Osteoblast (primary cell): ENCODE data around the gene PNKP. TPM values are rescaled to one million over a fixed set of nuclear protein-coding genes. Genes with fewer than 3 reads are reported as not detected.

Source experiments
- DNase-seq: peaks from one replicate; pipeline ENCODE4 v3.0.0; 2011; ENCODE audit warnings: low spot score, mixed read lengths; ENCODE audit not compliant: insufficient read length; ENCODE audit errors: missing footprints
- H2AFZ ChIP-seq: 2 replicates; pipeline ENCODE4 v1.6.0; 2011; ENCODE audit warnings: mild to moderate bottlenecking, low read length
- H3K27ac ChIP-seq: 2 replicates; pipeline ENCODE4 v1.5.1; 2011; ENCODE audit warnings: mild to moderate bottlenecking, low read depth, low read length, moderate library complexity
- H3K27me3 ChIP-seq: 2 replicates; pipeline ENCODE4 v1.6.0; 2012; ENCODE audit warnings: mild to moderate bottlenecking, control low read depth, inconsistent platforms, low read length, moderate library complexity; ENCODE audit not compliant: insufficient read depth
- H3K36me3 ChIP-seq: 2 replicates; pipeline ENCODE4 v1.5.1; 2011; ENCODE audit warnings: mild to moderate bottlenecking, low read length, control low read depth, moderate library complexity; ENCODE audit not compliant: insufficient read depth
- H3K4me1 ChIP-seq: 2 replicates; pipeline ENCODE4 v1.5.1; 2011; ENCODE audit warnings: mild to moderate bottlenecking, low read length, control low read depth, moderate library complexity; ENCODE audit not compliant: insufficient read depth
- H3K4me2 ChIP-seq: 2 replicates; pipeline ENCODE4 v1.6.0; 2011; ENCODE audit warnings: mild to moderate bottlenecking, low read length; ENCODE audit not compliant: insufficient read depth
- H3K4me3 ChIP-seq: fragments of 200-600 bp; sonication (generic); 3 replicates; pipeline ENCODE4 v1.5.1; 2012; ENCODE audit warnings: mild to moderate bottlenecking, low read length, inconsistent platforms; ENCODE audit not compliant: insufficient read depth
- H3K79me2 ChIP-seq: 2 replicates; pipeline ENCODE4 v1.6.0; 2012; ENCODE audit warnings: mild to moderate bottlenecking, low read length, control low read depth, inconsistent platforms; ENCODE audit not compliant: insufficient read depth
- H3K9me3 ChIP-seq: 2 replicates; pipeline ENCODE4 v1.5.1; 2011; ENCODE audit warnings: low read depth, low read length, control low read depth
- H4K20me1 ChIP-seq: 2 replicates; pipeline ENCODE4 v1.6.0; 2012; ENCODE audit warnings: mild to moderate bottlenecking, low read length, control low read depth; ENCODE audit not compliant: insufficient read depth
- CTCF ChIP-seq: IDR thresholded peaks from 2 replicates; pipeline ENCODE4 v1.5.1; 2011; ENCODE audit warnings: mild to moderate bottlenecking, low read depth, low read length, moderate library complexity; ENCODE audit errors: extremely low read depth
- total RNA-seq: library from RNA; depleted of rRNA; stranded (reverse); fragments of >200 nt; gene quantifications from 2 replicates; pipeline ENCODE4 v1.2.3, GENCODE V29; 2012

The PNKP gene
- total RNA-seq, 1 donor, result 43.8 TPM

DNA sequence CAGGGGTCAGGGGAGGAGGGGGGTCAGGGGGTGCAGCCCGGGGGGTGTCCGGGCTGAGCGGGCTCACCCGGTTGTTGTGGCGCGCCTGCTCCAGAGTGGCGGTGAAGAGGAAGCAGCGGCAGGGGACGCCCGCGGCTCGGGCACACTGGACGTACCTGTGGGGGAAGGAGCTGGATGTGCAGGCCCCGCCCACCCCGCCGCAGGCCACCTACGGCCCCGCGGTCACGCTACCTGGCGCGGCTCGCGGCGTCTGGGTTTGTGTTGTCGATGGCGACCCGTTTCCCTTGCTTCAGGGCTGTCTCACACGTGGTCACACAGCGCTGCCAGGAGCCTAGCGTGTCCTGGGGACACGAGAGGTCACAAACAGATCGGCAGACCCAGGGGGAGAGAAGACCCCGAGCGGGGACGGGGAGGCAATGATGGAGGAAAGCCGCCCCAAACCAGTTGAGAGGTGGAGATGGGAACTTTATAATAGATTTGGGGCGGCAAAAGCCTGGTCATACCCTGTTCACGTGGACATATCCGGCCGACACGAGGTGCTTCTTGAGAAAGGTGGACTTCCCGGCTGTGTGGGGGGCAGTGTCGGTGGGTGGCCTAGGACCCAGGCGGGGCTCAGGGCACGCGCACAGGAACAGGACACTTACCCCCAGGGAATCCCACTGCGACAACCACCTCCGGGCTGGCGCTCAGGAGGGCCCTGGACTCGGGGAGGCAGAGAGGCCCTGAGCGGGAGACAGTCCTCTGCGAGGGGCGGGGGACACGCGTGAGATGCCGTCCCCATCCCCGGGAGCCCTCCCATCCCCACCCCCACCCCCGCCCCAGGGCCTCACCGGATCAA lies 5.6 kb downstream of the PNKP start:
- no peak for TF ChIP-seq CTCF
- Histone ChIP-seq H3K36me3 (peaks cover 60% of the 10 kb centered on the region), H4K20me1 (peaks cover 29% of the 10 kb centered on the region), H3K4me2 (no peak overlapping the region), H3K4me3 (no peak overlapping the region), H3K4me1 (peaks cover 27% of the 10 kb centered on the region), H2AFZ (no peak overlapping the region), H3K27ac (no peak overlapping the region), H3K9me3 (no peaks in the 10 kb centered on the region), H3K27me3 (no peaks in the 10 kb centered on the region), H3K79me2 (peaks cover 39% of the 10 kb centered on the region)
- DNase-seq, result no peak

DNA sequence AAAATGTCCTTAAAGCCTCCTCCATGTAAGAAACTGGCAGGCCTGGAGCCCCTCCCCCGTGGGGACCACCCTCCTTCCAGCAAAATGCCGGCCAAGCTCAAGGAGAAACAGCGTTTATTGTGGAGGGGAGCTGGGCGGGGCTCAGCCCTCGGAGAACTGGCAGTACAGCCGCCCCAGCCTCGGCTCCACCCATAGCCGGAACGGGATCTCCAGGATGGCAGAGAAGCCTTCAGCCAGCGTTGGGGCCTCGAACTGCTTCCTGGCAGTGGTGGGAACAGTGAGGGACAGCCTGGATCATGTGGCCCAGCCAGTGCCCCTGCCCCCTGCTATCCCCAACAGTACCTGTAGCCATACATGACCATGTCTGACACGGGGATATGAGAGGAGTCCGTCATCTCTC lies 6.3 kb downstream of the PNKP start:
- no peak overlapping the region for H3K27ac ChIP-seq
- no peak for TF ChIP-seq CTCF
- H3K36me3 ChIP-seq, result peaks cover 61% of the 10 kb centered on the region
- no peaks in the 10 kb centered on the region for H3K9me3 ChIP-seq
- peaks cover 21% of the 10 kb centered on the region for H3K4me1 ChIP-seq
- no peak for DNase-seq
- H3K4me3 ChIP-seq, result no peak overlapping the region
- no peak overlapping the region for H2AFZ ChIP-seq
- no peaks in the 10 kb centered on the region for H3K27me3 ChIP-seq
- peaks cover 32% of the 10 kb centered on the region for H3K79me2 ChIP-seq
- peaks cover 24% of the 10 kb centered on the region for H4K20me1 ChIP-seq
- no peak overlapping the region for H3K4me2 ChIP-seq

GRCh38 chr19:49860336-49861102 lies 6.9 kb downstream of the PNKP start:
- Histone ChIP-seq H3K27me3 (no peaks in the 10 kb centered on the region), H4K20me1 (peaks cover 24% of the 10 kb centered on the region), H3K79me2 (peaks cover 27% of the 10 kb centered on the region), H3K4me3 (no peak overlapping the region), H3K36me3 (peaks cover 65% of the 10 kb centered on the region), H3K4me1 (peaks cover 15% of the 10 kb centered on the region), H3K9me3 (no peaks in the 10 kb centered on the region), H3K4me2 (no peak overlapping the region), H2AFZ (no peak overlapping the region), H3K27ac (no peak overlapping the region)
- DNase-seq, result no peak
- no peak for TF ChIP-seq CTCF
